ENCODE results near the gene EEF1E1.

The EEF1E1 gene

DNA sequence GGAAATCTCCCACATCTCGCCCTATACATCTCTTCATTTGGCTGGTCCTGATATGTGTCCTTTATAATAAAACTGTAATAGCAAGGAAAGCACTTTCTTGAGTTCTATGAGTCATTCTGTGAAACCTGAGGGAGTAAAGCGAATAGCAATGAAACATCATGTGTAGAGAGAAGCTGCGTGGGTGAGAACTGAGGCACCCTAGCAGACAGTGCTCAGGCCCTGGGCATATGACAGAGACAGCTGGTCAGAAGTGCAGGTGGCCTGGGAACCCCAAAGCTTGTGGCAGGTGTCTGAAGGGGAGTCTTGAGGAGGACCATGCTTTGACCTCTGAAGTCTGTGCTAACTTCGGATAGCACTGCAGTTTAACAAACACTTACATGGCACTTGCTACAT, 36.8 kb downstream of the EEF1E1 start:
- no peak for TF ChIP-seq CTCF (IDR thresholded peaks at IDR 0.05; ENCODE audit: low read depth, low read length)
- no peak for DNase-seq (ENCODE audit: low read depth in 2 of 2)

GRCh38 chr6:8064638-8065518, 37.5 kb downstream of the EEF1E1 start:
- no peak for DNase-seq (ENCODE audit: low read depth in 2 of 2)
- TF ChIP-seq CTCF (IDR thresholded peaks at IDR 0.05; ENCODE audit: low read depth, low read length), result no peak

More for the DNA sequence above, 36.8 kb downstream of the EEF1E1 start:
- H3K4me3 ChIP-seq (replicated peaks in 1 of 2; ENCODE audit: low read depth in 2 of 2, low read length in 2 of 2), result no peak overlapping the region

GRCh38 chr6:8063761-8064637, 38.3 kb downstream of the EEF1E1 start, which contains the start of gene BLOC1S5:
BLOC1S5 (minus strand) TSS chr6:8064389; CDS start chr6:8064376, 13 bp downstream.
- no peak for TF ChIP-seq CTCF (IDR thresholded peaks at IDR 0.05; ENCODE audit: low read depth, low read length)
- H3K4me3 ChIP-seq (replicated peaks in 1 of 2; ENCODE audit: low read depth in 2 of 2, low read length in 2 of 2), result peak within 1 kb of the TSS; percentile 88 to 92
- peak; percentile 98 for DNase-seq (ENCODE audit: low read depth in 2 of 2)

More at GRCh38 chr6:8064638-8065518, 37.5 kb downstream of the EEF1E1 start:
- peak overlapping the region; percentile 2 to 92 for H3K4me3 ChIP-seq (replicated peaks in 1 of 2; ENCODE audit: low read depth in 2 of 2, low read length in 2 of 2)

GRCh38 chr6:8061736-8062135, 40.6 kb downstream of the EEF1E1 start:
- no peak overlapping the region for H3K4me3 ChIP-seq (replicated peaks in 1 of 2; ENCODE audit: low read depth in 2 of 2, low read length in 2 of 2)
- no peak for TF ChIP-seq CTCF (IDR thresholded peaks at IDR 0.05; ENCODE audit: low read depth, low read length)
- no peak for DNase-seq (ENCODE audit: low read depth in 2 of 2)

DNA sequence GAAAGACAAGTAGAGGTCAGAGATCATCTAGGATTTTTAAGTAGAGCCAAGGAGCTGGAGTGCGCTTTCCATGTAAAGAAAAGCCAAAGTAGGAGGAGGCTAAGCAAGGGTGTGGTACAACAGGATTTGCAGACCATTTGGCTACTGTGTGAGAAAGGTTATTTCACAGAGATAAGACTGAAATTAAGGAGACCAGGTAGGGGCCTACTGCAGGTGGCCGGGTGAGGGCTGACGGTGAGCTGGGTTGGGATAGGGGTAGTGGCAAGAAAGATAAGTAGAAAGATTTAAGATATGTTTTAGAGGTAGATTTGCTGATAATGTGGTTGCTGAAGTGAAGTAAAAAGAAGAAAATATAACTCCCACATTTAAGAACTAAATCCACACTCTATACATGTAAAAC, 42.0 kb downstream of the EEF1E1 start:
- DNase-seq (ENCODE audit: low read depth in 2 of 2), result no peak
- no peak overlapping the region for H3K4me3 ChIP-seq (replicated peaks in 1 of 2; ENCODE audit: low read depth in 2 of 2, low read length in 2 of 2)
- no peak for TF ChIP-seq CTCF (IDR thresholded peaks at IDR 0.05; ENCODE audit: low read depth, low read length)

DNA sequence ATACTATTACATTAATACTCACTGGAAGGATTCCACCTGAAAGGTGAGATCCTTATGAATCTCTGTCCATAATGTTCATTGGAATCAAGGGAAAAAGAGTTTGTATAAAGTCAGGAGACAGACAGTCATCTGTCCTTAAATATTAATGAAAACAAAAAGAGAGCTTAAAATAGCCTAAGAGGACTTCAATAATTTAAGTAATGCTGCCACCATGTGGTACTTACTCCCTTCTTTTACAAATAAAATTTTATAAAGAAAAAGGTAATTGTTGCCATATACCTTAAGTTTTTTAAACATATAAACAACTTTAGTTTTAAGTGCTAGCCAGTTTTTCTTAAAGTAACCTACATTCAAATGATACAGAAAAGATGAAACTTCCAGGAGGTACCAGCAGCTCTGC, 43.2 kb downstream of the EEF1E1 start:
- peak; percentile 17 for TF ChIP-seq CTCF (IDR thresholded peaks at IDR 0.05; ENCODE audit: low read depth, low read length)
- peak; percentile 72 to 74 for DNase-seq (ENCODE audit: low read depth in 2 of 2)
- no peak overlapping the region for H3K4me3 ChIP-seq (replicated peaks in 1 of 2; ENCODE audit: low read depth in 2 of 2, low read length in 2 of 2)

Data from cardiac fibroblast (primary cell).